ENCODE data around the gene CACNA2D2.

CACNA2D2 gene

DNA sequence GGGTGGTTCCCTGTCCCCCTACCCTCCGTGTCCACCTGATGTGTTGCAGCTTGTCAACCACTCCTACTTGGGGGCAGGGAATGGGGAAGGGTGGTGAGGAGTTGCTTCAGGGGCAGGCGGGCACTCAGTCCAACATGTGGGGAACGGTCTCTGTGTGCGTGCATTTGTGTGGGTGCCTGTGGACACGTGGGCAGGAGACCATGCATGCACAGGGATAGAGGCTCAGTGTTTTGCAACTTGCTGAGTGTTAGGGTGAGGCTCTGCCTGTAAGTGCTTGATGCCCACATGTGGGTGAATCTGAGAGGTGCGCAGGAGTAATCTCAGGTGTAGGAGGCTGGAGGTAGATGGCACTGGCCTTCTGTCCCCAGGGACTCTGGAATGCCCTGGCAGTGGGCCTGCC, 119.7 kb downstream of the CACNA2D2 start:
- no peaks in the 10 kb centered on the region for H3K36me3 ChIP-seq (ENCODE audit: insufficient read depth, low read length)
- no peak overlapping the region for H3K9ac ChIP-seq (ENCODE audit: low read depth, low read length)
- no peaks in the 10 kb centered on the region; the same call in 1 of the 2 replicates for H3K4me1 ChIP-seq (ENCODE audit: insufficient read depth, low read length)
- no peaks in the 10 kb centered on the region for H3K9me3 ChIP-seq (ENCODE audit: control insufficient read depth, insufficient read depth, low read length)

DNA sequence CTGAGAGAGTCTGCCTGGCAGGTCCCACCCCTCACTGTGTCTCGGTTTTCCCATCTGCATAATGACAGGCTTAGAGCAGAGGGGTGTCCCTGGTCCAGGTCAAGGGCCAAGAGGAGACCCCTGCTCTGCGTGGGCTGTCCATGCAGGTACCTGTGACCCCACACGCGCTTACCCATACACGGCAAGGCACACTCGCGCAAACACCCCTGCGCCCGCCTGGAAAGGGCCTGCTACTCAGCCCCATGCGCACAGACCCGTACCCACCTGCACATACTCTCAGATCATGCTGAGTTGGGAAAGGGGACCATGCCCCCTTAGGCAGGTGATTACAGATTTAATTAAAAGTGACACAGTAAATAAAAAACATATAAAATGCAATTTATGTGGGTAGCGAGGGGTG, 120.7 kb downstream of the CACNA2D2 start:
- no peaks in the 10 kb centered on the region for H3K36me3 ChIP-seq (ENCODE audit: insufficient read depth, low read length)
- no peaks in the 10 kb centered on the region for H3K4me1 ChIP-seq (ENCODE audit: insufficient read depth, low read length)
- no peaks in the 10 kb centered on the region for H3K9me3 ChIP-seq (ENCODE audit: control insufficient read depth, insufficient read depth, low read length)

DNA sequence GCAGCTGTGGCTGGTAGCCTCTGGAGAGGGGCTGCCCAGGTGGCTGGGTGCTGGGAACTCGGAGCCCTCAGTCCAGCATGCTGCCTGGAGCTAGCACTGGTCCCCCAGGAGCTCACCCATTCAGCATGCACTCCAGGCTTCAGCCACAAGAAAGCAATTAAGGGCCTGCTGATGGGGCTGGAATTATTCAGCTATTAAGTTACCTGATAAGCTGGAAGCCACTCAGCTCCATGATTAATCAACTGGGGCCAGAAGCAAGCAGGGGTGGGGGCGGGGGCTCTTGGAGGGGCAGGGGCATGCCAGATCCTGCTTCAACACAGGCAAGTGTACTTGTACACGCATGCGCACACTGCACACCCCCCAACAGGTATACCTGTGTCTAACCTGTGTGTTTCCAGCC, 122.1 kb downstream of the CACNA2D2 start:
- no peaks in the 10 kb centered on the region for H3K9me3 ChIP-seq (ENCODE audit: control insufficient read depth, insufficient read depth, low read length)
- no peaks in the 10 kb centered on the region for H3K4me1 ChIP-seq (ENCODE audit: insufficient read depth, low read length)
- no peak overlapping the region for H3K9ac ChIP-seq (ENCODE audit: low read depth, low read length)
- H3K36me3 ChIP-seq (ENCODE audit: insufficient read depth, low read length), result no peaks in the 10 kb centered on the region

More for the DNA sequence above, 120.7 kb downstream of the CACNA2D2 start:
- no peak overlapping the region for H3K9ac ChIP-seq (ENCODE audit: low read depth, low read length)

DNA sequence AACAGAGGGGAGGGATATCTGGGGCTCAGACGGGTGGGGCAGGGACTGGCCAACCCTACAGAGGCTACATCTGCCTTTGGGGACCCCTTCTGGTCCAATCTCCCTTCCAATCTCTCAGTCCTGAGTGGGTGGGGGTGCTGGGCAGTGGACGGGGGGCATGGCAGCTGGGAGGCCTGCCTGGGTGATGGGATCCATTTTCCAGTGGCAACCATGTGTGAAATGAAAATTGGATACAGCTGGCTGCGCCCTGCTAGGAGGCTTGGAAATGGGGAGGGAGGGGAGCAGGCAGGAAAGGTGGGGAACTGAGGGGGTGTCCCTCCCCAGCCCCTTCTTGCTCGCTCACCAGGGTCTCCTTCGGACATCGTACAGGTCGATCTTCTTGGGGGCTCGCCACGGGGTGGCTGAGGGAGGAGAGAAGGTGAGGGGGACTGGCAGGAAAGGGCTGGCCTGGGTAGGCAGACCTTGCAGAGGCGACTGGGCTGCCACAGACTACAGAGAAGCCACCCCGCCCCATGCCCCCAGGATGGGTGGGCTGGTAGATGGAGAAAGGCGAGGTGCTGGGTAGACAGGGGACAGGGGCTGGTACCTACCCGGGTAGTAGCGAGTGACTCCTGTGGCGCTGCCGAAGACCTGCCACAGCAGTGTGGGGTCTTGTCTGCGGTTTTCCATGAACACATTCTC, 122.9 kb downstream of the CACNA2D2 start:
- Histone ChIP-seq H3K36me3 (ENCODE audit: insufficient read depth, low read length) (no peaks in the 10 kb centered on the region), H3K4me1 (ENCODE audit: insufficient read depth, low read length) (no peaks in the 10 kb centered on the region; the same call in 1 of the 2 replicates), H3K9ac (ENCODE audit: low read depth, low read length) (no peak overlapping the region), H3K9me3 (ENCODE audit: control insufficient read depth, insufficient read depth, low read length) (no peaks in the 10 kb centered on the region)

DNA sequence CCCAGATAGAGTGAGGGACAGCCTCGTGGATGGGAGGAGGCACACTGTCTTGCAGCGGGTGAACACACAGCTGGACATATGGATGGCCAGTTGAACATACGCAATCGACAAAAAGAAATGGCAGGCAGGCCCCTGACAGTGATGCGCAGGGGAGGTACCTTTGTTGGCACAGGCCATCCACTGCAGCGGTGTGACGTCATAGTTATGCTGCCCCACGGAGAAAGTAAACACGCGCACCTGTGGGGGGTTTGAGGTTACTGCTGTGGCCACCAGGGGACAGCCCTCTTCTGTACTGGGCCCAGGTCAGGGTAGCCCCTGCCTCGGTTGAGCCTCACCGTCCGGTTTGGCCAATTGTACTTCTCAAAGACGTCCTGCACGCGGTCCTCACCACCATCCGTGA, 124.7 kb downstream of the CACNA2D2 start:
- no peak overlapping the region for H3K9ac ChIP-seq (ENCODE audit: low read depth, low read length)
- peaks cover 9% of the 10 kb centered on the region; the same call in 1 of the 2 replicates for H3K4me1 ChIP-seq (ENCODE audit: insufficient read depth, low read length)
- no peaks in the 10 kb centered on the region for H3K9me3 ChIP-seq (ENCODE audit: control insufficient read depth, insufficient read depth, low read length)
- H3K36me3 ChIP-seq (ENCODE audit: insufficient read depth, low read length), result no peaks in the 10 kb centered on the region

DNA sequence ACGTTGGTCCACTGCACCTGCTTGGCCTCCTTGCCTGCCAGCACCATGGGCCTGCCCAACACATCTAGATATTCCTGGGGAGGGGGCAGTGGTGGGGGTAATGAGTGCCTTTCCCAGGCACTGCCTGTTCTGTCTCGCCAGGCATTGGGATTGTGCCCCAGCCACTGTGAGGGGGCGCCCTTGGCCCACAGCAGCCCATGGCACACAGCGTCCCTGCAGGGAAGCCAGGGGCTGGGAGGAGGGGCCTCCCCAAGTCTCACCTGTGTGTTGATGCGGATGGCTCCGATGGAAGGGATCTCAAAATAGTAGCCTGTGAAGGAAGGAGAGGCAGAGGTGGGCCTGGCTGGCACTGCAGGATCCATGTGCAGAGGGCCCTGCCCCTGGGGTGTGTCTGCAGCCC, 125.4 kb downstream of the CACNA2D2 start:
- no peak overlapping the region for H3K9ac ChIP-seq (ENCODE audit: low read depth, low read length)
- H3K9me3 ChIP-seq (ENCODE audit: control insufficient read depth, insufficient read depth, low read length), result no peaks in the 10 kb centered on the region
- no peaks in the 10 kb centered on the region for H3K36me3 ChIP-seq (ENCODE audit: insufficient read depth, low read length)
- H3K4me1 ChIP-seq (ENCODE audit: insufficient read depth, low read length), result peaks cover 11% of the 10 kb centered on the region; the same call in 1 of the 2 replicates

DNA sequence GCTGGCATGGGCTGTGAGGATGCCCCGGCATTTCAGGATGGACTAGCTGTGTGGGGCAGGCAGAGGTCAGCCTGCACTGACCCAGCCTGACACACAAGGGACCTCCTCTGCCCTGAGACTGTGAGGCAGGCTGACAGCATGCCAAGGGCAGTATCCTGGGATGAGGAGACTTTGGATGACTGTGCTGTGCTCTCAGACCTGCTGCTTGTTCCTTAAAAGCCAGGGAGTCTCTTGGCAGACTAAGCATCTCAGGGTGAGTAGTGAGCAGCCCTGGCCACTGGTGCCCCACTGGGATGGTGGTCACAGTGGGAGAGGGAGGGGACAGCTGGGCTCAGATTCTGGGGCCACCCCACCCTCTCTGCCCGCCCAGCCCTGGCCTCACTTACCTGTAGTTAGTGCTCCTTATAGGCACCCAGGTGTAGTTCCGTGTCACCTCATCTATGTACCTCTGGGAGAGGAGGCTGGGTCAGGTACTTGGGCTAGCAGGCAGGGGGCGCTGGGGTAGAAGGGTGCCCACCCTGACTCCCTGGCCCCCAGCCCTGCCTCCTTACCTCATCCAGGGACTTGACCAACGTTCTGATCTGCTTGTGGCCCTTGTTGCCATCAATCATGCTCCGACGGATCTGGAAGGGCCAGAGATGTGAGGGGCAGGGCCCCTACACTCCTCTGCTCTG, 128.0 kb downstream of the CACNA2D2 start:
- no peak overlapping the region for H3K9ac ChIP-seq (ENCODE audit: low read depth, low read length)
- no peaks in the 10 kb centered on the region for H3K36me3 ChIP-seq (ENCODE audit: insufficient read depth, low read length)
- H3K4me1 ChIP-seq (ENCODE audit: insufficient read depth, low read length), result peaks cover 17% of the 10 kb centered on the region; the same call in 1 of the 2 replicates

DNA sequence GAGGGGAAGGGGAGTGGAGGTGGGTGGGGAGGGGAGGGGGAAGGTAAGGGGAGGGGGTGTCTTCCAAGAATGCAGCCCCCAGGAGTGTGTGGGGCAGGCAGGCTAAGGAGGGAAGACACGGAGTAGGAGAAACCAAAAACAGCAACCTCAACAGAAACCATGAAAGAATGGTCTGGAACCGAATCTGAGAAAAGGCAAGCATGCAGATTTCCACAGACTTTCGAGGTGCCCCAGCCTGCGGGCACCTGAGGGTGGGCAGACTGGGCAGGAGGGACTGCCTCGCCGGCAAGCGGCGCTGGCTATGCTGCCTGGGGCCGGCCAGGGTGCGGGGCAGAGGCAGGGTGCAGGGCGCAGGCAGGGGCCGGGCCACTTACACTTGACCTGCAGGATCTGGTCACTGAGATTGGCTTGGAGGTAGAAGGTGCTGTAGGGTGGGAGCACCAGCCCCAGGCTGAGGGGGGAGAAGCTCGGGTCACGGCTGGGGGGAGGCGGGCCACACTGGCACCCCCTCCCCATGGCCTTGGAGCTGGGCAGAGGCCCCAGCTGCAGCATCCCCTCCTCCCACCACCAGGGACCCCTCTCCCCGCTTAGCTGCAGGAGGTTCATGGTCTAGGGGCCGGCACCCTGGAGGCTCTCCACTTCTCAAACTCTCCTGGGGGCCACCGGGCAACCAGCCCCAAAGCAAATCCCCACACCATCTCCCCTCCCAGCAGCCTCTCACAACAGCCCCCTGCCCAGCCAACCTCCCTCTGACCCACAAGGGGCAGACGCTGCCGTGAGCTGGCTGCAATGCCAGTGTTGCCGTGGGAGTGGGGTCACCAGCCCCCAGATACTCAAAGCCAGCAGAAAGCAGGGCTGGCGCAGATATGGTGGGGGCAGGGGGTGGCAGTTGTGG, 128.8 kb downstream of the CACNA2D2 start:
- Histone ChIP-seq H3K9me3 (ENCODE audit: control insufficient read depth, insufficient read depth, low read length) (no peaks in the 10 kb centered on the region), H3K4me1 (ENCODE audit: insufficient read depth, low read length) (peaks cover 17% of the 10 kb centered on the region; the same call in 1 of the 2 replicates), H3K9ac (ENCODE audit: low read depth, low read length) (no peak overlapping the region), H3K36me3 (ENCODE audit: insufficient read depth, low read length) (no peaks in the 10 kb centered on the region)

More for the DNA sequence above, 128.0 kb downstream of the CACNA2D2 start:
- H3K9me3 ChIP-seq (ENCODE audit: control insufficient read depth, insufficient read depth, low read length), result no peaks in the 10 kb centered on the region

DNA sequence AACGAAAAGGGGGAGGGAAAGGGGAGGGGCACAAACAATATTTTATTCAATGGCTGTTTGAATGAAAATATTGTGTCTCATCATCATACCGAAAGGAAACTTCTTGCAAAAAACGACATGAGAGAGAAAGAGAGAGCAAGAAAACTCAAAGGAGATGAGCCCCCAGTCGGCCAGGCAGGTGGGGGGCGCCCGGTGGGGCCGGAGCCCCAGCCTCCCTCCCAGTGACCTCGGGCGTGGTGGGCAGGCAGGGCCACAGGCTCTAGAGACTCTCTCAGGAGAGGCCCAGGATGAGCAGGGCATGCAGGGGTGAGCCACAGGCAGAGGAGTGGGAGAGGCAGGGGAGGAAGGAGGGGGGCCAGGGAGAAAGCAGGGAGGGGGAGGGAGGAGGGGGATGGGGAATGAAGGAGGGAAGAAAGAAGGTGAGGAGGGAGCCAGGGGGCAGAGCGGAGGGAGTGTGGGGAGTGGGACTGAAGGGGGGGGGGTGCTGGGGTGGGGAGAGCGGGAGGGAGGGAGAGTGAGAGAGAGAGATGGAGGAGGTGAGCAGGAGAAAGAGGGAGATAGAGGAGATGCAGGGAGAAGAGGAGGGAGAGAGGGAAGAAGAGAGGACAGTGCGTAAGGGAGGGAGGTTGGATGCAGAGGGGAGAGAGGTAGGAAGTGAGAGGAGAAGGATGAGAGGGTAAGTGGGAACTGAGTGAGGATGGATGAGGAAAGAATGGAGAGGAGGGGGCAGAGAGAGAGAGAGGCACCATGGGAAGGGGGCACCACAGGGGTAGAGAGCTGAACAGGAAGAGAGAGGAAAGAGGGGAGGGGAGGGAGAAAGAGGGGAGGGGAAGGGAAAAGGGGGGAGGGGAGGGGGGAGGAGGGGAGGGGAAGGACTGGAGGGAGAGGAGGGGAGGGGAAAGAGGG, 130.0 kb downstream of the CACNA2D2 start:
- Histone ChIP-seq H3K36me3 (ENCODE audit: insufficient read depth, low read length) (no peaks in the 10 kb centered on the region), H3K9ac (ENCODE audit: low read depth, low read length) (no peak overlapping the region), H3K9me3 (ENCODE audit: control insufficient read depth, insufficient read depth, low read length) (no peaks in the 10 kb centered on the region), H3K4me1 (ENCODE audit: insufficient read depth, low read length) (peaks cover 17% of the 10 kb centered on the region; the same call in 1 of the 2 replicates)

DNA sequence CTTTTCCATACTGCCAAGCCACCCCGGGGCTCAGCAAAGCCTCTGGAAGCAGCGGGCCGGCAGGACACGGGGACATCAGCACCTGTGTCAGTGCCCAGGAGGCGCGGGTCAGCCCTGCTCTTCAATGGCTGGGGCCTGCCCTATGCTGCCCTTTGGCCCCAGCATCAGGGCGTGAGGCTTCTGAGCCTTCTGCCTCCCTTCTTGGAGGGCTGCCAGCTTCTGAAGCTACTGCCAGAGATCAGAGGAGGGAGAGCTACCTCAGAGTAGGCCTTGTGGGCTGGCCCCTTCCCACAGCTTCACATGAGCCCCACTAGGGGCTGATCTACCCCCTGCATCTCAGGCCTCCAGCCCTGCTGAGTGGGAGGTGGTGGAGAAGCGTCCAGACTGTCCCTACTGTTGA, 131.1 kb downstream of the CACNA2D2 start:
- Histone ChIP-seq H3K9me3 (ENCODE audit: control insufficient read depth, insufficient read depth, low read length) (no peaks in the 10 kb centered on the region), H3K4me1 (ENCODE audit: insufficient read depth, low read length) (peaks cover 17% of the 10 kb centered on the region; the same call in 1 of the 2 replicates), H3K36me3 (ENCODE audit: insufficient read depth, low read length) (no peaks in the 10 kb centered on the region), H3K9ac (ENCODE audit: low read depth, low read length) (no peak overlapping the region)

DNA sequence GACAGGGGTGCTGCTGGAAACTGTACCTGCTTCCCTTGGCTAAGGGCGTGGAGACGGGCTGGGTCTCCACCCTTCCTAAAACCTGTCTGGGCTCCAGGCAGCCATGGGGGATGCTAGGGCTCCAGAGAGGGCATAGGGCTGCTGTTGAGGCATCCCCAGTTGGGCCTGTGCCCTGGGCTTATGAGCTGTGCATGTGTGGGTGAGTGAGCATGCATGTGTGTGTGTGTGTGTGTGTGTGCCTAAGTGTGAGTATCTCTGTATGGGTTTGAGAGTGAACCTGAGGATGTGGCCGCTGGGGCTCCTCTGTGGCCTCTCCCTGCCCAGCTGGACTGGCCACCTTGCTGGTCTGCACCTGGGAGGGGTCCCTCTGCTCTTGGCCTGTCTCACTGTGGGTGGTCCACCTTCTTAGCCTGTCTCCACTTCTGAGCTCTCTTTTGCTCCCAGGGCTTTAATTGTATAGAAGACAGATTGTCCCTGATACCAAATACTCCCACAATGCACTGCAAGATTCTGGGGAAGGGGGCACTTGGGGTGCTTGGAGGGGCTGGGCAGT, 132.2 kb downstream of the CACNA2D2 start:
- peaks cover 17% of the 10 kb centered on the region; the same call in 1 of the 2 replicates for H3K4me1 ChIP-seq (ENCODE audit: insufficient read depth, low read length)
- no peaks in the 10 kb centered on the region for H3K9me3 ChIP-seq (ENCODE audit: control insufficient read depth, insufficient read depth, low read length)
- H3K36me3 ChIP-seq (ENCODE audit: insufficient read depth, low read length), result no peaks in the 10 kb centered on the region
- no peak overlapping the region for H3K9ac ChIP-seq (ENCODE audit: low read depth, low read length)

DNA sequence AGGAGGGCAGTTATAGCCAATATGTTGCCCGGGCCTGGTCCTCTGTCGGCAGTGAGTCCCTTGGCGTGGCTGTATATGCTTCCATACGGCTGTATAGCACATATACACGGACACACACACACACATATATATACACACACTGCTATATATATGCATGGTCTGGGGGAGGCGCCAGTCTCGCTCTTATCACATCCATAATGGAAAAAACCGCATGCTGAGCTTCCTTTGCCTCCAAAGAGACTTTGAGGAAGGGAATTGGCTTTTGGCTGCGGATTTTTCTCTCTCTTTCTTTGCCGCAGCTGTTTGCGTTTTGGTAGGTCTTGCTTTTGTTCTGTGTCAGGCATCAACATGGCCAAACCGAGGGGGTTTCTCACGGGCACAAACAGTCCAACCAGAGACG, 132.8 kb downstream of the CACNA2D2 start:
- Histone ChIP-seq H3K9ac (ENCODE audit: low read depth, low read length) (no peak overlapping the region), H3K4me1 (ENCODE audit: insufficient read depth, low read length) (peaks cover 17% of the 10 kb centered on the region; the same call in 1 of the 2 replicates), H3K36me3 (ENCODE audit: insufficient read depth, low read length) (no peaks in the 10 kb centered on the region), H3K9me3 (ENCODE audit: control insufficient read depth, insufficient read depth, low read length) (no peaks in the 10 kb centered on the region)

DNA sequence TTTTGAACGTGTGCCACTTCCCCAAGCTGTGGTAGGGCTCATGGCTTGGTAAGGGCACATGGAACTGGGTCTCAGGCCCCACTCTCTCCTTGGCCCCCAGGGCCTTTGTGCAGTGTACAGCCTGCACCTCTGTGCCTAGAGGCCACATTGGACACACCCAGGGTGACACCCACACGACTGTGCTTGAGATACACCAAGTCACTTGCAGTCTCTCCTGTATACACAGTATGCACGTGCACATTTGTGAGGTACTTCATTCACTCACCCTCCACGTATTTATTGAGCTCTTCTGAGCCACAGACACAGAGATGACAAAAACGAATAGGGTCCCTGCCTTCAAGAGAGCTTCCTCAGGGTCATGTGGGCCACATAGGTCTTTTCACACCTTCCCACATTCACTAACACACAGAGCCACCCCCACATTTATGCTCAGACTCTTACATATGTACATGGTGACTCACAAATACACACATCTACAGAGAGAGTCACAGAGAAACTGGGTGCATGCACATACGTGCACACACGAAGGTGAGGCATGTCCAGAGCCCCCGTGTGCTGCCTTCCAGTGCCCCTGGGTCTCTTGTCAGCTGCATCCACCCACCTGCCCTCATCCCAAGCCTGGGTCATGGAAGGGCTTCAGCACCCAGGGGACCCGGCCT, 134.3 kb downstream of the CACNA2D2 start:
- Histone ChIP-seq H3K9me3 (ENCODE audit: control insufficient read depth, insufficient read depth, low read length) (no peaks in the 10 kb centered on the region), H3K4me1 (ENCODE audit: insufficient read depth, low read length) (peaks cover 10% of the 10 kb centered on the region; the same call in 1 of the 2 replicates), H3K9ac (ENCODE audit: low read depth, low read length) (no peak overlapping the region), H3K36me3 (ENCODE audit: insufficient read depth, low read length) (no peaks in the 10 kb centered on the region)

All from ES-I3 (cell line).